NCI-H1048 (cell line): ENCODE measurements around the gene CNTFR.

Experiments
- DNase-seq: peaks from one replicate; lab custom pipeline; 2025; lab: John Stamatoyannopoulos, UW

CNTFR gene

GRCh38 chr9:34590381-34591247 is 1.1 kb upstream of the CNTFR start:
- DNase-seq: no peak

GRCh38 chr9:34588671-34589635 is 571 bp downstream of the CNTFR start:
- DNase-seq: no peak

DNA sequence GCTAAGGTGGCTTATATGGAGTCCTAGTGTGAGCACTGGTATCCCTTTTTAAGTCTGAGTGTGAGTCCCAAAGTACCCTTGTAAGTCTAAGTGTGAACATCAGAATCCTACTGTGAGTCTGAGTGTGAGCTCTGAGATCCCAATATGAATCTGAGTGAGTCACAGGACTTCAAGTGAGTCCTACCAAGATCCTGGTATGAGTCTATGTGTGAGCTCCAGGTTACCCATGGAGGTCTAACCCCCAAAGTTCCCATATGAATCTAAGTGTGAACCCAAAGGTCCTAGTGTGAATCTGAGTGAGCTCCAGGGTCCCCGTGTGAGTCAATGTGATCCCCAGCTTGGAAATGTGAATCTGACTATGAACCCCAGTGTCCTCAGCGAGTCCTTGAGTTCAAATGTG is 2.3 kb downstream of the CNTFR start:
- no peak for DNase-seq

DNA sequence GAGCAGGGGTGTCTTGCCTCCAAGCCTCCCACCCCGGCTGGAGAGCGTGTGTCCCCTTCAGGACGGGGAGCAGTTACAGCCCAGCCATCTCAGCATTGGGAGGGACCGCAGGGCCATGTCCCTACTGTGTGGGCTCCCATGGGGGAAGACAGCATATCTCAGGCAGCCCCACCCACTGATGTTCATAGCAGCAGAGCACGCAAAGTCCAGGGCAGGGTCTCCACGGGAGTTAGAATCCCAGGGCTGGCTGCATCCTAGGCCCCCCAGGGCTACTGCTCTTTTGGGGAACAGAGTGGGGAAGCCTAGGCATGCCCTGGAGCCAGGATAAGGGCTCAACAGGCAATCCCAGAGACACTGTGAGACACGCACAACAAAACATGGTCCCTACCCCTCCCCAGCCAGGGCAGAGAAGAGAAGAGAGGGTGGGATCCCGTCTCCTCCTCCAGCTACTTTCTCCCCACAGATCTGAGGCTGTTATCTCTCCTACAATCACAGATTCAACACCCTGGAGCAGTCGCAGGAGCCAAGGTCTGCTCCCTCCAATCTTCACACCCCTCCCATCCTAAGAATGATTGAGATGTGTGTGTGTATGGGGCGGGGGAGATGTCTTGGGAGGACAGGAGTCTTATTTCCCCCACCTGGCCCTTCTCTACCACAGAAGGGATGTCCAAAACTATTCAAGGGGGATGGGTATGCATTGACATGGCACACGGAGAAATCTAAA is 3.4 kb downstream of the CNTFR start:
- DNase-seq: no peak

GRCh38 chr9:34584970-34585369 is 4.6 kb downstream of the CNTFR start:
- no peak for DNase-seq

GRCh38 chr9:34582787-34583186 is 6.7 kb downstream of the CNTFR start:
- DNase-seq: no peak

- DNase-seq: no peak
These were observed 8.2 kb downstream of the CNTFR start for GRCh38 chr9:34581318-34581717.

- DNase-seq: no peak
These were observed 9.2 kb downstream of the CNTFR start for GRCh38 chr9:34580358-34580757.

- no peak for DNase-seq
These were observed 9.7 kb downstream of the CNTFR start for GRCh38 chr9:34579808-34580163.

DNA sequence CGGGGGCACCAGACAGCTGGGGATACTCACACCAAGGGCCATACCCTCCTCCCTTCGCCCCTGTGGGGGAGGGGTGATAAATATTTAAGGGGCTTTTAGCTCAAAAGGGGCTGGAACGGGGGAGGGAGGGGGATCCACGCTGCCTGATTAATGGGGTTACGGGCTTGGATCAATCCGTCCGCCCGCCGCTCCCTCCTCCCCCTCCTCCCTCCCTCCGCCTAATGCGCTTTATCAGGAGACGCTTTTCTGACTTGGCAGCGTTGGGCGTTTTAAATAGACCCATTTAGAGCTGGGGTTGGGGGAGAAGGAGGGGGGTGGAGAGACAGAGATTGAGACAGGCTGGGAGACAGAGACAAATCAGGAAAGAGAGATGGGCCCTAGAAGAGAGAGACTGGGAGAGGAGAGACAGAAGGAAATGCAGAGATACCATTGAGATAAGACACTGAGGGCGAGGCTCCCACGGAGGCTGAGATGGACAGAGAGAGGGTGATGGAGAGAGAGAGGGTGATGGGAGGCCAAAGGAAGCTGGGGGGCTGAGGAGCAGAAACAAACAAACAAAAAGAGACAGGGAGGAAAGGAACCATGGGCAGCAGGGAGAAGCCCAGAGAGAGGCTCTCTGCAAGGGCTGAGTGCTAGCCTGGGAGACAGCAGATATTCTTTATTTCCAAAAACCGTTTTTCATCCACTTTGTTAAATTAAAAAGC is 10.3 kb downstream of the CNTFR start:
- no peak for DNase-seq

GRCh38 chr9:34578241-34579103 is 11.1 kb downstream of the CNTFR start:
- no peak for DNase-seq

DNA sequence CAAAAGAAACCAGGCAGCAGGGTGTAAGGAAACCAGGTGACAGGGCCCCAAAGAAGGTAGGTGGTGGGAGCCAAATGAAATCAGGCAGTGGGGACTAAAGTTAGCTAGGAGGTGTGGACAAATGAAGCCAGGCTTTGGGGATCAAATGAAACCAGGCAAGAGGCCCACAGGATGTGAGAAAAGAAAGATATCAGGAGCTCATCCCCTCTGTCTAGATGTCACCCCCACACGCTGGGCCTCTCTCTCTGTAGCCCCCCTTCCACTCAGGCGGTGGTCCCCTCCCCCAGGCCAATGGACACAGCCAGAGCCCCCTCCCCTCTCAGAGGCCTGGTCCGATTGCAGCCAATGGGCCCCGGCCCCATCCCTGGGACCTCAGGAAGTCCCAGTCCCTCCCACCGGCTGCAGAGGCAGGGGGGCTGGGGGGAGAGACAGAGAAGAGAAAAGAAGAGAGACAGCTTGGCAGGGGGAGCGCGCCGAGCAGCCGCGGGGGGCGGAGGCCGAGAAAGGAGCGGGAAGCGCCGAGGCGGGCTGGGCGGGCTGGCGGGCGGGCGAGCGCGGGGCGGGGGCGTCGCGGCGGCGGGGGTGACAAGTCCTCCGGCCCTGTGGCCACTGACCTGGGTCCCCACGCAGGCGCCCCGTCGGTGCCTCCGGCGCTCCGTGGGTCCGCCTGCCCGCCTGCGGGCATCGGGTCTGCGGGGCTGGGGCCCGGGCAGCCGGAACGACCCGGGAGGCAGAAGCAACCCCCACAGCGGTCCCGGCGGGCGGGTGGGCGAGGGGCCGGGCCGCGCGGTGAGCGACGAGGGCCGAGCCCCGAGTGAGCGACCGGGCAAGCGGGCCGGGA is 11.9 kb downstream of the CNTFR start:
- DNase-seq: no peak

DNA sequence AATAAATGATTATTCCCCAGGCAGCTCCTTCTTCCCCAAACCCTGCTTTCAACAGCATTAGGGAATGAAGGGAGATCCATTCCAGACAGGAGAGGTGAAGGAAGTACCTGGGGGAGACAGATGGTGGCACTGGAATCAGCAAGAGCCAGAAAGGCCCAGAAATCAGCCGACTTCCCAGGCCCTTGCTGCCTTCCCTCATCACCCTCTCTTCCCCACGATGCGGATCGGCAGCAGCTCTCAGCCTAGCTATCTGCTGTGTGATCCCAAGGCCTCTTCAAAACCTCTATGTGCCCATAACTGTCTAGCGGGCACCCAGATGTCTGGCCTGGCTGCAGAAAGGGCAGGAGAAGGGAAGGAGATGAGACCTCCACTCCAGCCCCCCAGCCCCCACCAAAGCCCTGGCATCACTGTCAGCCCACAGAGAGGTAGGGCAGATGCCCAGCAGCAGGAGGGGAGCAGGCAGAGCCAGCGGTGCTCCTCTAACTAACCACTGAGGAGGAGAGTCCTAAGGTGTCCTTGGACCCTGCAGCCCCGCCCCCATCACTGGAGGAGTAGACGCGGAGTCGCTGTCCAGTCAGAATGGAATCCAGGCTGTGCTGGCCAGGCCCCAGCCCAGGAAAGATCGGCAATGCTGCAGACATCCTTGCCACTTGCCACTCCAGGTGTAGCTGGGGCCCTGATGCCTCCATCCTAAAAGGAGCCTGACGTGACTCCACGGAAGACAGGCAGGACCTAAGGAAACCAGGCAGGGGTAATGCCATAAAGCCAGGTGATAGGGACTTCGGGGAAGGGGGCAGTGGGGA is 12.7 kb downstream of the CNTFR start:
- no peak for DNase-seq

- DNase-seq: no peak
These were observed 13.5 kb downstream of the CNTFR start for GRCh38 chr9:34575862-34576596.

- no peak for DNase-seq
These were observed 14.3 kb downstream of the CNTFR start for GRCh38 chr9:34575241-34575640.

GRCh38 chr9:34574571-34574970 is 15.0 kb downstream of the CNTFR start:
- no peak for DNase-seq

GRCh38 chr9:34573599-34574325 is 15.8 kb downstream of the CNTFR start:
- no peak for DNase-seq

DNA sequence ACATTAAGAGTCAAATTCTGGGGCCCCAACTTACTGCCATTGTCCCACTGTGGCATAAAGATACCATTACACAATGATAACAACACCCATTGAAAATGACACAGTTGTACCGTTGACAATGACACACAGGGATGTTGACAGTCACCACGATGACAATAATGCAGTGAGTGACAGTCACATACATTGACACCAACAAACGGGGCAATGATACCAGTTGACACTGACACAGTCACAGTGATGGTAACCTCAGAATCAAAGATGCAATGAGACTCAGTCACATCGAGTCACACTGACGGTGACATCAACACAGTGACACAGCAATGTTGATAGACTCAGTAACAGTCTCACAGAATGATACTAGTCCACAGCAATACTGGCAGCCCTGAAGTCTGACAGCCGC is 16.9 kb downstream of the CNTFR start:
- no peak for DNase-seq
